HFF-Myc (cell line): Measurements from ENCODE around the gene THYN1.

Experiments
- DNase-seq: peaks from one replicate; pipeline ENCODE4 v3.0.0-alpha.2; 2011; ENCODE audit warnings: low read depth; ENCODE audit errors: extremely low read depth
- H3K4me3 ChIP-seq: replicated peaks from 2 replicates; pipeline ENCODE4 v1.5.1; 2011; ENCODE audit warnings: low read depth, mild to moderate bottlenecking, control low read depth, low read length
- CTCF ChIP-seq: IDR thresholded peaks from 2 replicates; pipeline ENCODE4 v1.5.1; 2012; ENCODE audit warnings: mild to moderate bottlenecking, low read depth, low read length, control low read depth; ENCODE audit errors: missing control alignments

Gene THYN1

GRCh38 chr11:134253188-134253993, at the start of gene THYN1, which contains the start of gene ACAD8:
Gene THYN1 (minus strand): TSS chr11:134253352. CDS start chr11:134252882, 470 bp downstream.
Gene ACAD8 (plus strand): TSS chr11:134253568. CDS start chr11:134253601, 33 bp downstream.
- H3K4me3 ChIP-seq: peak within 1 kb of the TSS; percentile 62
- TF ChIP-seq CTCF: no peak
- peak; percentile 89 for DNase-seq

GRCh38 chr11:134294664-134295063, 41.5 kb upstream of the THYN1 start:
- no peak for TF ChIP-seq CTCF
- no peak for DNase-seq
- no peak overlapping the region for H3K4me3 ChIP-seq

- no peak for DNase-seq
- H3K4me3 ChIP-seq: no peak overlapping the region
- TF ChIP-seq CTCF: no peak
Observed at GRCh38 chr11:134293119-134294113, 40.3 kb upstream of the THYN1 start.

- H3K4me3 ChIP-seq: no peak overlapping the region
- no peak for DNase-seq
- TF ChIP-seq CTCF: no peak
Observed at GRCh38 chr11:134292661-134293060, 39.5 kb upstream of the THYN1 start.

GRCh38 chr11:134291196-134291595, 38.0 kb upstream of the THYN1 start:
- no peak for TF ChIP-seq CTCF
- no peak for DNase-seq
- no peak overlapping the region for H3K4me3 ChIP-seq

- H3K4me3 ChIP-seq: no peak overlapping the region
- no peak for TF ChIP-seq CTCF
- no peak for DNase-seq
Observed at GRCh38 chr11:134290646-134291045, 37.5 kb upstream of the THYN1 start.
